Keratinocyte (primary cell): ENCODE results near the gene FAT4.

Experiments used
- EZH2 ChIP-seq: IDR thresholded peaks from one replicate; pipeline ENCODE4 v1.6.1; 2012; ENCODE audit warnings: inconsistent platforms, mild to moderate bottlenecking, low read length, moderate library complexity
- TF ChIP-seq, protein P1 (sequence below), 3 experiments: IDR thresholded peaks in 1 of 3; conservative IDR thresholded peaks in 1 of 3; optimal IDR thresholded peaks in 1 of 3; 2 replicates in 2 of 3; 3 replicates in 1 of 3; pipeline versions ENCODE3 to v1.5.1; 2011; ENCODE audit warnings: low read length in 3 of 3, mild to moderate bottlenecking in 3 of 3, moderate library complexity in 2 of 3, control low read depth in 1 of 3, inconsistent platforms in 1 of 3; ENCODE audit not compliant: insufficient read depth in 2 of 3; ENCODE audit errors: extremely low read depth in 1 of 3

DNA sequence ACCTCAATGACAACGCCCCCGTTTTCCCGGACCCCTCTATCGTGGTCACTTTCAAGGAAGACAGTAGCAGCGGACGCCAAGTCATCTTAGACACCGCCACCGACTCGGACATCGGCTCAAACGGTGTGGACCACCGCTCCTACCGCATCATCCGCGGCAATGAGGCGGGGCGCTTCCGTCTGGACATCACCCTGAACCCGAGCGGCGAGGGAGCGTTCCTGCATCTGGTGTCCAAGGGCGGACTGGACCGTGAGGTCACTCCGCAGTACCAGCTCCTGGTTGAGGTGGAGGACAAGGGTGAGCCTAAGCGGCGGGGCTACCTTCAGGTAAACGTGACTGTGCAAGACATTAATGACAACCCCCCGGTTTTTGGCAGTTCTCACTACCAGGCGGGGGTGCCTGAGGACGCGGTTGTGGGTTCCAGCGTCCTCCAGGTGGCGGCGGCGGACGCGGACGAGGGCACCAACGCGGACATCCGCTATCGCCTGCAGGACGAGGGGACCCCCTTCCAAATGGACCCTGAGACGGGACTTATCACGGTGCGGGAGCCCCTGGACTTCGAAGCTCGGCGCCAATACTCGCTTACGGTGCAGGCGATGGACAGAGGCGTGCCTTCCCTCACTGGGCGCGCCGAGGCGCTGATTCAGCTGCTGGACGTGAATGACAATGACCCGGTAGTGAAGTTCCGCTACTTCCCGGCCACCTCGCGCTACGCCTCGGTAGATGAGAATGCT, 2.2 kb downstream of the FAT4 start:
- TF ChIP-seq, protein P1, sequence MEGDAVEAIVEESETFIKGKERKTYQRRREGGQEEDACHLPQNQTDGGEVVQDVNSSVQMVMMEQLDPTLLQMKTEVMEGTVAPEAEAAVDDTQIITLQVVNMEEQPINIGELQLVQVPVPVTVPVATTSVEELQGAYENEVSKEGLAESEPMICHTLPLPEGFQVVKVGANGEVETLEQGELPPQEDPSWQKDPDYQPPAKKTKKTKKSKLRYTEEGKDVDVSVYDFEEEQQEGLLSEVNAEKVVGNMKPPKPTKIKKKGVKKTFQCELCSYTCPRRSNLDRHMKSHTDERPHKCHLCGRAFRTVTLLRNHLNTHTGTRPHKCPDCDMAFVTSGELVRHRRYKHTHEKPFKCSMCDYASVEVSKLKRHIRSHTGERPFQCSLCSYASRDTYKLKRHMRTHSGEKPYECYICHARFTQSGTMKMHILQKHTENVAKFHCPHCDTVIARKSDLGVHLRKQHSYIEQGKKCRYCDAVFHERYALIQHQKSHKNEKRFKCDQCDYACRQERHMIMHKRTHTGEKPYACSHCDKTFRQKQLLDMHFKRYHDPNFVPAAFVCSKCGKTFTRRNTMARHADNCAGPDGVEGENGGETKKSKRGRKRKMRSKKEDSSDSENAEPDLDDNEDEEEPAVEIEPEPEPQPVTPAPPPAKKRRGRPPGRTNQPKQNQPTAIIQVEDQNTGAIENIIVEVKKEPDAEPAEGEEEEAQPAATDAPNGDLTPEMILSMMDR (optimal IDR thresholded peaks at IDR 0.05 in 1 of 3, IDR thresholded peaks at IDR 0.05 in 1 of 3, conservative IDR thresholded peaks at IDR 0.05 in 1 of 3; ENCODE audit: extremely low read depth in 1 of 3, insufficient read depth in 2 of 3, low read length in 3 of 3), result peak in 2 of 3 experiments; percentile 31 to 58
- TF ChIP-seq EZH2, result no peak
